Astrocyte of the spinal cord (primary cell): Measurements from ENCODE around the gene SLC34A1.
A peak's percentile ranks its signal among the peaks of the same experiment; 100 is the strongest.

Source experiments
- DNase-seq: peaks from one replicate; pipeline ENCODE4 v3.0.0; 2011; ENCODE audit warnings: low read depth, low spot score
- H3K4me3 ChIP-seq: 2 replicates; pipeline ENCODE4 v1.5.1; 2011; ENCODE audit warnings: low read depth, mild to moderate bottlenecking, low read length, moderate library complexity
- in situ Hi-C: cut with HindIII; loops from 2 replicates; pipeline ENCODE4 v1.10.0; 2017; ENCODE audit warnings: low sequenced_read_pairs
- TF ChIP-seq, protein P1 (sequence below): IDR thresholded peaks from 2 replicates; pipeline ENCODE4 v1.5.1; 2012; ENCODE audit warnings: low read depth, mild to moderate bottlenecking, low read length, inconsistent platforms

SLC34A1 gene

DNA sequence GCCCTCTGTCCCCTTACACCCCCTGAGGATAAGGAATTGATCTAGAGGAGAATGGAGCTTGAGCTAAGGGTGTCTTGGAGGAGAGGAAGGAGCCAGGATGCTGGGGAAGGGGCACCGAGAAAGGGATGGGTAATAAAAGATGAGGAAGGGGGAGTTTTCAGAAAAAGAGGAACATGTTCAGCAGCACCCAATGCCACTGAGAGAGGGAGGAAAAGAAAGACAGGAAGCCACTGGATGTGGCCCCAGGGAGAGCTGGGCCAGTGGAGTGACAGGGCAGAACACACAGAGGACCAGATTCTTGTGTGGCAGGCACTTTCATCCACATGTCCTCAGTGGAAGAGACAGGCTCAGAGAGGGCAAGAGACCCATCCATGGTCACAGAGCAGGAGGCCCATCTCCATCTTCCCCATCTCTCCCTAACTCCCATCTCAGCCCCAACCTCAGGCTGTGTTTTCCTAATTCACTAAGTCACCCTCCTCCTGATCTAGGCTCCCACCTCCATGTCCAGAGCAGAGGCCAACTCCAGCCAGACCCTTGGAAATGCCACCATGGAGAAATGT lies 9.1 kb downstream of the SLC34A1 start:
- no peak overlapping the region for H3K4me3 ChIP-seq
- DNase-seq, result no peak
- in situ Hi-C loops, result no loop called here
- TF ChIP-seq, protein P1, sequence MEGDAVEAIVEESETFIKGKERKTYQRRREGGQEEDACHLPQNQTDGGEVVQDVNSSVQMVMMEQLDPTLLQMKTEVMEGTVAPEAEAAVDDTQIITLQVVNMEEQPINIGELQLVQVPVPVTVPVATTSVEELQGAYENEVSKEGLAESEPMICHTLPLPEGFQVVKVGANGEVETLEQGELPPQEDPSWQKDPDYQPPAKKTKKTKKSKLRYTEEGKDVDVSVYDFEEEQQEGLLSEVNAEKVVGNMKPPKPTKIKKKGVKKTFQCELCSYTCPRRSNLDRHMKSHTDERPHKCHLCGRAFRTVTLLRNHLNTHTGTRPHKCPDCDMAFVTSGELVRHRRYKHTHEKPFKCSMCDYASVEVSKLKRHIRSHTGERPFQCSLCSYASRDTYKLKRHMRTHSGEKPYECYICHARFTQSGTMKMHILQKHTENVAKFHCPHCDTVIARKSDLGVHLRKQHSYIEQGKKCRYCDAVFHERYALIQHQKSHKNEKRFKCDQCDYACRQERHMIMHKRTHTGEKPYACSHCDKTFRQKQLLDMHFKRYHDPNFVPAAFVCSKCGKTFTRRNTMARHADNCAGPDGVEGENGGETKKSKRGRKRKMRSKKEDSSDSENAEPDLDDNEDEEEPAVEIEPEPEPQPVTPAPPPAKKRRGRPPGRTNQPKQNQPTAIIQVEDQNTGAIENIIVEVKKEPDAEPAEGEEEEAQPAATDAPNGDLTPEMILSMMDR, result no peak

DNA sequence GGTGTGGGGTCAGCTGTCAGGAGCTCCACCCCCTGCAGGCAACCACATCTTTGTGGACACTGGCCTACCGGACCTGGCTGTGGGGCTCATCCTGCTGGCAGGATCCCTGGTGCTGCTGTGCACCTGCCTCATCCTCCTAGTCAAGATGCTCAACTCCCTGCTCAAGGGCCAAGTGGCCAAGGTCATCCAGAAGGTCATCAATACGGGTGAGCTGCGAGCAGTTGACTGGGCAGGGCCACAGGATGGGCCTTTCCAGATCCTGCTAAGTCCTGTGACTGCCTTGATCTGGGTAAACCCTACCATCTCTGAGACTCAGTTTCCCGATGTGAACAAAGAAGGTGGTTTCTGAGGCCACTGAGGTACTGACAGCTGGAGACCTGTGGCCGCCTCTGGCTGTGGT lies 9.8 kb downstream of the SLC34A1 start:
- TF ChIP-seq, protein P1, result no peak
- DNase-seq, result no peak
- no peak overlapping the region for H3K4me3 ChIP-seq
- in situ Hi-C loops, result no loop called here

DNA sequence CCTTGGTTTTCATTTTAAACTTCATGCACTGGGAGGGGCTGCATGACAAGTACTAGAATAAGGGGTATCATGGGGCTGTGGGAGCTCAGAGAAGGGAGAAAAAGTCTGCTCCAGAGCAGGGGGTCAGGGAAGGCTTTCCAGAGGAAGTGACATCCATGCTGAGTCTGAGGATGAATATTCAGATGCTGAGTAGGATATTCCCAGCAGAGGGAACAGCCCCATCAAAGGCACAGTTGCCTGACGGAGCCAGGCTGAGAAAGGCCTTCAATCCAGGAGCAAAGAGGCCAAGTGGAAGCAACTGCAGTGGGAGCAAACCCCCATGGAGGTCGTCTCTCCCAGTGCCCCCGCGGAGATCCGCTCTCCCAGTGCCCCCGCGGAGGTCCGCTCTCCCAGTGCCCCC lies 11.8 kb downstream of the SLC34A1 start:
- TF ChIP-seq, protein P1, result no peak
- H3K4me3 ChIP-seq, result no peak overlapping the region
- in situ Hi-C loops, result no loop called here
- DNase-seq, result no peak

DNA sequence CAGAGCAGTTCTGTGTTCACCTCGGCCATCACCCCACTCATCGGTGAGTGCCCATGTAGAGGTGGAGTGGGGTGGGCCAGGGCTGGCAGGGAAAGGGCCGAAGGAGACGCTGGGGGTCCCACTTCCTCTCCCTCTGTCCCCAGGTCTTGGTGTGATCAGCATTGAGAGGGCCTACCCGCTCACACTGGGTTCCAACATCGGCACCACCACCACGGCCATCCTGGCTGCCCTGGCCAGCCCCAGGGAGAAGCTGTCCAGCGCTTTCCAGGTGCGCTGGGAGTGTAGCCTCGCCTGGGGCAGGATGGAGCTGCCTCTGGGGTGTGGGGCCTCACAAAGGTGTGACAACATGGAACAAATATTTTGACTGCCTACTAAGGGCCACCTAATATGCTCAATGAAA lies 12.6 kb downstream of the SLC34A1 start:
- TF ChIP-seq, protein P1, result no peak
- in situ Hi-C loops, result no loop called here
- H3K4me3 ChIP-seq, result no peak overlapping the region

DNA sequence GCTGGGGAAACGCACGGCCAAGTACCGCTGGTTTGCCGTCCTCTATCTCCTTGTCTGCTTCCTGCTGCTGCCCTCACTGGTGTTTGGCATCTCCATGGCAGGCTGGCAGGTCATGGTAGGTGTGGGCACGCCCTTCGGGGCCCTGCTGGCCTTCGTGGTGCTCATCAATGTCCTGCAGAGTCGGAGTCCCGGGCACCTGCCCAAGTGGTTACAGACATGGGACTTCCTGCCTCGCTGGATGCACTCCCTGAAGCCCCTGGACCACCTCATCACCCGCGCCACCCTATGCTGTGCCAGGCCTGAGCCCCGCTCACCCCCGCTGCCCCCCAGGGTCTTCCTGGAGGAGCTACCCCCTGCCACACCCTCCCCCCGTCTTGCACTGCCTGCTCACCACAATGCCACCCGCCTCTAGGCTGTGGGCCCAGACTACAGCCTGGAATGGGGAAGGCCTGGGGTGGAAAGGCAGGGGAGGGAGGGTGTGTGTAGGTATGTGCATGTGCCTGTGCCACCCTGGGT lies 13.7 kb downstream of the SLC34A1 start:
- TF ChIP-seq, protein P1, result no peak
- no peak for DNase-seq
- no peak overlapping the region for H3K4me3 ChIP-seq
- in situ Hi-C loops, result no loop called here

More for the DNA sequence above, 12.6 kb downstream of the SLC34A1 start:
- no peak for DNase-seq

DNA sequence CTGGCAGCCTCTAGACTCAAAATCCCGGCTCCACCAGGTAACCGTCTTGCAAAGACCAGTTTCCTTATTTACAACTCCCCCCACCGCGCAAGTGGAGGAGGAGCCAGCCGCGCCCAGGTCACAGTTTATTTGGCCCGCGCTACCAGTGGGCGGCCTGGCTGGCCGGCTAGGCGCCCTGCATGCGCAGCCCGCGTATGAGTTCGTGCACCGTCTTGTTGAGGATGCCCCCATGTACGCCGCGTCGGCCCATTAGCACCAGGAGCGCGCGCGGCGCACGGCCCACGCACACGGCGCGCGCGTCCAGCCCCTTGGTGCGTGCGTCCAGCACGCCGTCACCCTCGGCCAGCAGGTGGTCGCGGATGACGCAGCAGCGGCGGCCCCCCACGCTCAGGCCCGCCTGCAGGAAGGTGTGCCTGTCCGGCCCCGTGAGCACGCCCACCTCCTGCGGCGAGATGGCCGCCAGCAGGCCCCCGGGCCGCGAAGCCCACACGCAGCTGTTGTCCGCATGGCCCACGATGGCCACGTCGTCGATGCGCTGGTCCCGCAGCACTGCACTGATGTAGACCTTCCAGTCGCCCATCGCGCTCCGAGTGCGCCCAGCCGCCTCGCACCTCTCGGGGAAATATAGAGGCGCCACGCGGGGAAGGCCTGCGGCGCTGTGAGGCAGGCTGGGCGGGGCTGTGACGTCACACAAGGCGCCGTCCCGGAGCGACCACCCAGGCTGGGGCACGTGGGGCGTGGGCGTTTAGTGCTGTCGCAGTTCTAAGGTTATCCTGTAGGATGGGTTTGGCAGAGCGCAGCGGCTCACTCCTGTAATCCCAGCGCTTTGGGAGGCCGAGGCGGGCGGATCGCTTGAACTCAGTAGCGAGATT lies 16.0 kb downstream of the SLC34A1 start, which contains the start of gene PFN3:
Gene PFN3, minus strand, starts transcription at position 665 of the 872 bp plus-strand sequence. Its CDS starts 85 bp downstream, at position 580.
- in situ Hi-C loops, result no loop called here
- TF ChIP-seq, protein P1, result no peak
- no peak within 1 kb of the TSS for H3K4me3 ChIP-seq
- DNase-seq, result peak; percentile 27
